GM18499 (cell line): ENCODE measurements around the gene FGF21.

Experiments
- ATAC-seq: cut with Tn5 transposase; IDR thresholded peaks from one replicate; pipeline ENCODE4 v1.9.1; 2021; ENCODE audit warnings: moderate number of reproducible peaks; ENCODE audit not compliant: insufficient read depth, unreplicated experiment

Gene FGF21

DNA sequence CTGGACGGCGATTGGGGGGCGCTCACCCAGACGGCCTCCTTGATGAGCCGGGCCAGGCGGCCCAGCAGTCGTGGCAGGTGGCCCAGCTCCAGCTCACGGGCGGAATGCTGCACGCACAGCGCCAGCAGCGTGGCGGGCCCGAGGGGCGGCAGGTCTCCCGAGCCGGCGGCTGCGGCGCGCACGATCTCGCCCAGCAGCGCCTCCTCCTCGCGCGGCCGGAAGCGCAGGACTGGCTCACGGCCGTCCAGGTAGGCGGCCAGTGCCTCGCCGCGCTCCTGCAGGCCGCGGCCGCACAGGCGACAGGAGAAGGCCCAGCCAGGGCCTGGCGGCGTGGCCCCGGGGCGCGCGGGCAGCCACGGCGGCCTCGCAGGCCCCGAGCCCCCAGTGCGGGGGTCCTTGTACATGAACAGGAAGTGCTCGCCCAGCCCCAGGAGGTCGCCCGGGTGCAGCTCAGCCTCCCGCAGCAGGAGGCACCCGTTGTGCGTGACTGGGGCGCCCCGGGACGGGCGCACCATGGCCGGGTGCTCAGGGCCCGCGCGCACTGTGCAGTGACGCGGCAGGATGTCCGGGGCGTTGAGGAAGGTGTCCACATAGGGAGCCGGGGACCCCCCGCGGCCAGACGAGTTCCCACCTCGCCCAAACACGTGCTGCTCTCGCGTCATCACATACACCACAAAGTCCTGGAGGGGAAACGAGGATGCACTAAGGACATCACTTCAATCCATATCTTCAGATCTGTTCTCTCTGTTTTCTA is 26.2 kb upstream of the FGF21 start:
- no peak for ATAC-seq

DNA sequence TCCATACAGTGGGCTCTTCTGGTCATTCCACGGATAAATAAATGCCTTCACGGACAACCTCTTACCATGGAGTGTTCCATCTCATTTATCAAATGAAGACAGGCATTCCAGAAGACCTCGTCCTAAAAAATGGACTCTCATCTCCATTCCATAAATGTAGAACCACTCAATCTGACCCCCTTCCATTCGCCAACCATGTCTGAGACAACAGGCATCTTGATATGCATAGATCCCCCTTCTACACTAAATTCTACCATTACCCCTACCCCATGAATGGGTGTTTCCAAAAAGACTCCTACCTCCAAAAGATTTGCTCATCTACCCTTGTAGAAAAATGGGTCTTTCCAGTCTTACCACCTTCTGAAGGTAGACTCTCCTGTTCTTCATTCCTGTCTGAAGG is 23.9 kb upstream of the FGF21 start:
- no peak for ATAC-seq

DNA sequence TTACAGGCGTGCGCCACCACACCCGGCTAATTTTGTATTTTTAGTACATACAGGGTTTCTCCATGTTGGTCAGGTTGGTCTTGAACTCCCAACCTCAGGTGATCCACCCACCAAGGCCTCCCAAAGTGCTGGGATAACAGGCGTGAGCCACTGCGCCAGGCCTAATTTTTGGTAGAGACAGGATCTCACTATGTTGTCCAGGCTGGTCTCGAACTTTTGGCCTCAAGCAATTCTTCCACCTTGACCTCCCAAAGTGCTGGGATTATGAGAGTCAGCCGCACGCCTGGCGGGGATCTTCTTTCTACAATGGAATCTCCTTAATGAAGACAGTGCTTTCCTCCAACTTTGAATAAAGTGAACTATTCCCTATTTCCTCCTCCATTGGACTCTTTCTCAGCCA is 20.7 kb upstream of the FGF21 start:
- ATAC-seq = no peak

DNA sequence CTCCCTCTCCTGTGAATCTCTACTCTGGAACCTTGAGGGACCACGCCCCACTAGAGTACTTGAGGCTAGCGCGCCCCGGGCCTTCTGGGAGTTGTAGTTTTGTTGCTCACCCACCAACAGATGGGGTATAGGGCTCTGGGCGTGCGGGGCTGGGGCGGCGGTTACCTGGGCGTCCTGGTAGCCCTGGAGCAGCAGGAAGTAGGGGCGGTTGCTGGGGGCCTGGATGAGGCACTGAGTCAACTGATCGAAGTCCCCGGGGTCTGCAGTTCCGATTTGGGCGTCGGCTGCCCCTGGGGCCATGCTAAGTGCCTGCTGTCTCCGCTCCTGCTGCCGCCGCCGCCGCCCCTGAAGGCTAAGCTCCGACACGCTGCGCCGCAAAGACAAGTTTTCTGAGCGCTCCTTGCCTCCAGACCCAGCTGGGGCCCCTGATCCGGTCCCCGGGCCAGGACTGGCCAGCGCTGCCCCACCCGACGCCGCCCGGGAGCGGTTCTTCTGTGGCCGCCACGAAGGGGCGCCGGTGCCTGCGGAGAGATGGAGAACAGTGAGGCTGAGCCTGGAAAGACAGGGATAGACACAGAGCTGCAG is 20.2 kb upstream of the FGF21 start:
- no peak for ATAC-seq

DNA sequence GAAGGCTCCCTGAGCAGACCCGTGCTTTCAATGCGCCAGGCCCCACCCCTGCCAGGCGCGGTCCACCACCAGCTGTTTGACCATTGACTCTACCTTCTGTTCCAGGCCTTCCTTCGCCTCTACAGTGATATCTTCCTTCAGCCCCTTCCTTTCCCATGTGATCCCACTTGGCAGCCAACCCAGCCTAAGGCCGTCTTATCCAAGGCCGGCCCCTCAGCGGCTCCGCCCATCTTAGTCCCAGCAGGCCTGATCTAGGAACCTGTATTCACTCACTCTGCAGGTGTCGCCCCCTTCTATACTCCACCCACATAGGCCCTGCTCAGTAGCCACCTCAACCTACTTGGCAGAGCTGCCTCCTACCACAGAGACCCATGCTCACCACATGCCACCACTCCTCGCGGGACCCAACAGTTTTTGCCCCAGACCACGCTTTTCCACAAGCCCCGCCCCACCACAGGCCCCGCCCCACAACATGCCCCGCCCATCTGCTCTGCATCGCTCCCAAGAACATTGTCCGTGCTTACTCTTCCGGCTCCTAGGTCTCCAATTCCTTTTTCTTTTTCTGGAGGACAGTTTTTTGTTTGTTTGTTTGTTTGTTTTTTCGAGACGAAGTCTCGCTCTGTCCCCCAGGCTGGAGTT is 17.8 kb upstream of the FGF21 start:
- ATAC-seq = no peak

DNA sequence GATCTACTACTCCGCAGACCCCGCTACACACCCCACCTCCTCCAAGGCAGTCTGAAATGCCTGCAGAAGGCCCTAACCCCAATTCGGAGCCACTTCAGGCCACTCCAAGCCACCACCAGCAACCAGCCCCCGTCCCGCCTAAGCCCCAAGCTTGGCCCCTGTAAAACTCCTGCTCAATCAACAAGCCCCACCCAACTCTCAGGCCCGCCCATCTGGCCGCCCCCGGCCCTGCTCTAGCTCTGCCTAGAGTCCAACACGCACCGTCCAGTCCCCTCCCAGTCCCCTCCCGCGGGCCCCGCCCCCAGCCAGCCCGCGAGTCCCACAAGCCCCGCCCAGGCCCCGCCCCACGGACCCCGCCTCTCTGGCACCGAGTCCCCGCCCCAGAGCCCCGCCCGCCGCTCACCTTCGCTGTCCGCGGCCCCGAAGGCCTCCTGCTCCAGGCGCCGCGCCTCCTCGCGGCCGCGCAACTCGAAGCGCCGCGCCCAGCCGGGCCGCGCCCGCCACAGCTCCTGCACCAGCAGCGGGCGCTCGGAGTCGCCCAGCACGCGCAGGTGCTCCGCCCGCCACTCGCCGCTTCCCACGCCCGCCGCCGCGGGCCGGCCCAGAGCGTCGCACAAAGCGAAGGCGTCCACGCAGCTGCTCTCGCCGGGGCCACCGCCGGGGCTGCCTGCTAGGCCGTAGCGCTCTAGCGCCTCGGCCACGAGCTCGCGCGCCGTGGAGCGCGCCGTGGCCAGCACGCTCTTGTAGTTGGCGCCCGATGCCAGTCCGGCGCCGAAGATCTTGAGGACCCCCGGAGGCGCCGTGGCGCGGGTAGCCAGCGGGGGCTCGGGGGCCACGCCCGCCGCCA is 16.5 kb upstream of the FGF21 start:
- no peak for ATAC-seq

DNA sequence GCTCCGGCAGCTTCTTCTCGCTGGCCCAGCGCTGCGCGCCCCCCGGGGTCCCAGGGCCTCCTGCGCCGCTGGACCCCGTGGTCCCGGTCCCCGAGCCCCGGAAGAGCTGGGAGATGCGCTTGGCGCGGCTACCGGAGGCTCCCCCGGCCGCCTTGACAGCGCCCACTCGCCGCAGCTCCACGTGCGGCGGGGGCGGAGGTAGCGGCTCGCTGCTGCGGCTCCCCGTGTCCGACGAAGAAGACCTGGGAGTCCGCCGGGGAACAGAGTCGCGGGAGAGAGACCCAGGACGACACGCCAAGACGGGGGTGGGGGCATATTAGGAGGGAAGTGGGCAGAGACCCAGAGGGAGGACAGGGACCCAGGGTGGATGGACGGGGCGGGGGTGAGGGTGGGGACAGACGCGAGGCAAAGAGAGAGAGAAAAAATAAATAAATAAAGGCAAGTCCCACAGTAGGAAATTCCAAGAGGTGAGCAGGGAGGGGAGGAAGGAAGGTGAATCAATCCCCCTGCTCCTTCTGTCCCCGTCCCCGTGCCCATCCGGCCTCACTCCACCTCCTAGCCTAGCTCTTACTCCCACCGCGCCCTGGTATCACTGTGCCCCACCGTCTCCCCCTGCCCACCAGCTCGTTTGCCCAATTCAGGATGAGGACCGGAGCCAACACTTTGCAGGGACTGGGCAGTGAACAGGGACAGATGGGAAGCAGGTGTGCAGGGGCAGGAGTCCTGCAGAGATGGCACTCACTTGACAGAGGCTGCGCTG is 15.7 kb upstream of the FGF21 start:
- ATAC-seq = no peak

DNA sequence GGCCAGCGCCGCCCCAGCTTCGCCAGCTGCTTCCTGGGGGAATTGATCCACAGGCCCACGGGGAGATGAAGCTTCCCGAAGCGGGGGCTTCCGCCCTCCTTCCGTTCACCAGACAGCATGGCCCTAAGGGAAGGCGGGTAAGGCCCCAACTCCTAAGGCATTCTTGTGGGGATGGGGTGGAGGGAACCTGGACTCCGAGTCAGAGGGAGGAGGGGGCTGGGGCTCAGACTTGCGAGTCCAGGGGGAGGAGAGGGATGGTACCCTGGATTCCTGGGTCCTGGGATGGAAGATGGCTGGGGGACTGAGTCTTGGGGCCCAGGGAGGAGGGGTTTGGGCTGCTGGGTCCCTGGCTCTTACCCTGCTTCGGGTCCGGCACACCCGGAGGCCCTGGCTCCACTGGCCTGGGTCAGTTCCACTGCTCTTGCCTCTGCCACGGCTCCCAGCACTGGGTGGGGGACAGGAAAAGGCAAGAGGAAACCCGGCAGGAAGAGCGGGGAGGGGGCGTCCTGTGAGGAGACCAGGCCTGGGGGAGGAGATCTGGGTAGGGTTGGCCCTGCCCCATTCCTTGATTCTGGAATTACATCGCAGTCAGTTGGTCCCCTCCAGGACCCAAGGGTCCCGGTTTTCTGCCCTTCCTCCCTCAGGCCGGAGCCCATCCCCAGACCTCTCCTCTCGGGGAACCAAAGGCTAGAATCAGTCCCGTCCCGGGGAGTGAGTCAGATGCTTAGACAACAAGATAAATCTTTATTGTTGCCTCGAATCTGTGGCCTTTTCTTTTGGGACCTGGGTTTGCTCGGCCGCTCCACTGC is 15.0 kb upstream of the FGF21 start, which contains the start of gene RASIP1:
TSS of gene RASIP1 (minus strand) at position 447 of the 809 bp plus-strand sequence. CDS start at position 119, 328 bp downstream.
- ATAC-seq = no peak

DNA sequence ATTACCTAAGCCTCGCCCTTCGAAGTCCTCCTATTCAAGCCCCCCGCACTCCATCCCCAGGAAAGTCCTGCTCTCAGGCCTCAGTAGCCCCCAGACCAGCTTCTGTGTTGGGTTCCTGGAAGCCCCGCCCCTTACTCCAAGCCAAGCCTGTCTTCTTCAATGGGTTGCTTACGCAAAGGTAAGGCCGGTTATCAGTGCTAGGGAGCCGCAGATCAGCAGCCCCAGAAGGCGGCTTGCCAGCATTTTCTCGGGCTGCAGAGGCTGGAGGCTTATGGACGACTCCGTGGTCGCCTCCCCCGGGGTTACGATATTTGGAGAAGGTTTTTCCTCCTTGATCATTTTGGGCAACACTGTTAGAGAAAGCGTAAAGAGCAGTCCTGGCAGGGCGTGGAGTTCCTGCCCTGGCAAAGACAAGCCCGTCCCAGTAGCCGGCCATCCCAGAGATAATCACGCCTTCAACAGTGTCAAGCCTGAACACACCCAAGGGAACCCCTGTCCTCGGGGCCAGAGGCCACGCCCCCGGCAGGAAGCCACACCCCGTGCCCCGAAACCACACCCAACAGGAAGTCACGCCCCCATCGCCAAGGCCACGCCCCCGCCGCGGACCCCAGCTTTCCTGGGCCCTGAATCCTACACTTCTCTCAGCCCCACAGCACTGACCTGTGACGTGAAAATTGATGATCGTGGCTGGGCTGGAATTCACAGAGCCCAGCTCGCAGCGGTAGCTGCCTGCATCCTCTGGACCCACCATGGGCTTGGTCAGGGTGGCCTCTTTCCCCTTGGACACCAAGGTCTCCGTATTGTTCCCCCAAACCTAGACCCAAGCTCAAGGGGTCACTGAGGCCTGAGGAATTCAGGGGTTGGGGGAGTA is 14.0 kb upstream of the FGF21 start:
- ATAC-seq = no peak

DNA sequence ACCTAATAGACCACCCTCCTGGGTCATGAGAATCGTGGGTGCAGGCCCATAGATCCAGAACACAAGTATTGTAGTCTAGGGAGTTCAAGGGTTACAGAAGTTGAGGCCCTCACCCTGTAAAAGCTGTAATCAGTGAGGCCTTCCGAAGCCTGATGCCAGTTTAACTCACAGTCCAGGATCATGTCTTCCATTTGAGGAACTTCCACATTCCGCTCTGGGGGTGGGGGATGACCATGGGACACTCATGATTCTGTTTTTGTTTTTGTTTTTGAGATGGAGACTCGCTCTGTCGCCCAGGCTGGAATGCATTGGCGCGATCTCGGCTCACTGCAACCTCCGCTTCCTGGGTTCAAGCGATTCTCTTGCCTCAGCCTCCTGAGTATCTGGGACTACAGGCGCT is 13.2 kb upstream of the FGF21 start:
- ATAC-seq = no peak

DNA sequence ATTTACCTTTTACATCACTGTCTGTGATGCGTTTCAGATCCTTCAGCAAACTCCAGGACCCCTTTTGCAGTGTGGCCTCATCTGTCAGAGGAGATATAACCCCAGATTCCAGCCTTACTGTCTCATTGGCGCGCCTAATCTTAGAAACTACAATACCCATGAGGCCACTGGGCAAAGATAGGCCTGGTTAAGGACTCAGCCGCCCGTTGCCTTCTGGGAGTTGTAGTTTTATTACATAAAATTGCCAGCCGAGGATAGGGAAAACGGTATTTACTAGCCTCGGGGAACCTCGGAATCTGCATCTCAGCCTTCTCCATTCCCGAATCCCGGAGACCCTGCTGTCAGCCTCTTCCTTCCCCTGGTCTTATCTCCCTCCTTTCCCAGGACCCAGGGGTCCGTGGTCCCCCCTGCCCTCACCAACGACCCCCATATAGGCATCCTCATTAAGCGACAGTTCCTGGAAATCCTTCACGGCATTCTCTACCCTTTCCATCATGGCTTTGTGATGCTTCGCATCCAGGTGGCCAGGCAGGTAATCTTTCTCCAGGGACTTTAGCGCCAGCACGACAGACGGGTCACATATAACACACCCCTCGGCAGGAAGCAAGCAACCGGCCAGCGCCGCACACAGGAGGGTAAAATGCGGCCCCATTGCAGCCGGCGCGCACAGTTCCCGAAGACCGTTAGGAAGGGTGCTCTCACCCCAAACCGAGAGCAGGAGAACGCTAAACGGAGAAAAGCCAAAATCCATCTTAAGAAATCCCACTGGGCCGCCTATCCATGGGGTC is 9.9 kb upstream of the FGF21 start:
- ATAC-seq = no peak

DNA sequence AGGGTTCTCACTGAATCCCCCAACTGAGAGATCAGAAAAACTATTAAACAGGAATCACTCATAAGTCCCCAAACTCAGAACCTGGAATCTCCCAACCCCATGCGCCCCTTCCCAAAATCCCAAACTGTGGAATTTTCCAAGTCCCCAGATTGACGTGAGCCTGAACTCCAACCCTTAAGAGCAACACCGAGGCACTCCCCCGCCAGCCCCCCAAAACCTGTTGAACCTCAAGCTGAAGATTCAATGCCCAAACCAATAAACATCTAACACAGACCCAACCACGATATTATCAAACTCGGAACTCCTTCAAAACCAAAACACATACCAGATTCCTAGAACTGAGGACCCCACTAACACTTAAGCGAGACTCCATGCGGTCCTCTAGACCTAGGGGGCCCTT is 9.2 kb upstream of the FGF21 start:
- no peak for ATAC-seq

DNA sequence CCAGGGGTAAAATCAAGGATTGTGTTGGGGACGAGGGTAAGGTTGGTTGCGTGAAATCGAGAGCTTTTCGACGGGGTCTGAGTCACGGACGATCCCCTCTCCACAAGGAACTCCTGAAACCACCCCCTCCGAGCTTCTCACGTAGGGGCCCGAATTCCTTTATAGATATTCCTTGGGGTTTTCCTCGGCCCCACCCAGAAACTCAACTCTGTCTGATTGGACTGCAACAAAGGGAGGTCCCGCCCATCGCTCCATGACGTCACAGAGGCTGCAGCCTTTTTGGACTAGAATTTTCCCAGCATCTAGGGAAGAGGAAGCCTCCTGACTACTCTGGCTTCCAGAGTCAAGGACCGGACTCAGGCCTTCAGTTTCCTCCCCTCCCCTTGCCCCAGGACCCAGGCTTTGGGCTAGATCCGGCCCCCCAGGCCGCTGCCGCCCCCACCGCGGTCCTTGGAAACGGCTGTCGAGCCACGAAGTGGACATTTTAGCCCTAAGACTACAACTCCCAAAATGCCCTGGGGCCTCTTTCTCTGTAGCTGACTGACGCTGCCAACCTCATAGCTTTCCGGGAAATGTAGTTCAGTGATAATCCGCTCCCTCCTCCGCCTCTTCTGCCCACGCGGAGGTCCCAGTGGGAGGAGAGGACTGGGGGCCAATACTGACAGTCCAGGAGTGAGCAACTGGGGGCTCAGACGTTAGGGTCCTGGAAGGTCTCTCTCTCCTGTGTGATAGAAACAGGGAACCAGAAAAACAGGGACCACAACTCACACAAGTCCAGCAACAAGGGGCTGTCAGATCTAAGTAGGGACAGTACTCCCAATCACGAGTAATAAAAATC is 8.4 kb upstream of the FGF21 start, which contains the start of gene IZUMO1:
TSS of gene IZUMO1 (minus strand) at position 172 of the 838 bp plus-strand sequence. CDS start 1,050 bp downstream, outside the sequence.
- ATAC-seq = no peak

DNA sequence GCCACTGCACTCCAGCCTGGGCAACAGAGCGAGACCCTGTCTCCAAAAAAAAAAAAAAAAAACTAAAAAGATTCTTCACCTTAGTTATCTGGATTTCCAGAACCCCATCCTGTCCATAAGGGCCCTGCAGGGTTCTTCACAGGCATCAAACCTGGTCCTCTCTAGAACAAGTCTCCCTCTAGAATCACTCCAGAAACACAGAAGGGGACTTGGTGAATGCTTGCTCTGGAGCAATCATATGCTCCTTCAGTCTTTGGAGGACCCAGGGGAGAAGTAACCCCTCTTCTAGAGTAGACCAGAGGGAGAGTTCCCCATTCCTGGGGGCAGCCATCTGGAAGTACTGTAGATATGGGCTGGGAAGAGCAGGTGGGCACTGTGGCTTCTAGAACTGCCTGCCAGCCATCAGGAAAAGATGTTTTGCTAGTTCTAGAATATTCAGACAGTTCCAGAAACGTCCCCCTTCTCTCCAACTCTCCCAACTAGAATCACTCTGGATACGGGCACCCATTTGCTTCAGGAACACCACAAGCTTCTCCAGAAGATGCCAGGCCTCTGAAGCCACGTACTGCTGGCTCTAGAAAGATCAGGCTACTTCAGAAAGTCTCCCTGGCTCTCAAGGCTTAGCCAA is 5.6 kb upstream of the FGF21 start:
- no peak for ATAC-seq

DNA sequence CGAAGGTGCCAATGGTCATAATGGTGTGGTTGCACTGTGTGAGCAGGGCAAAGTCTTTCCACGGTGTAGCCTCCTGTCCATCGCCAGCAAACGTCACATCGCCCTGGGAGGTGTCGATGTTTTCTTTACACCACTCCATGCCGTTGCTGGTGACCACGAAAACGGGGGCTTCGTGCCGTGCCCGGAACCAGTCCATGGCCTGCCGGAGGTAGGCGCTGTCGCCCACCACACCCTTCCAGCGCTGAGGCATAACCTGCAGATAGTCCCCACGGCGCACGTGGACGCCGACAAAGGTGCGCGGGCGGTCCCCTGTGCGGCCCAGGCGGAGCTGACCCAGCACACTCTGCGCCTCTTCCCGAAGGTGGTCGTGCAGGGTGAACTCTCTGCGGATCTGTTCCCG is 5.0 kb upstream of the FGF21 start:
- no peak for ATAC-seq
